Neural progenitor cell (in vitro differentiated cells): ENCODE measurements around the gene ZMYND8.

Experiments used
- EZH2 ChIP-seq: fragments of 200-600 bp; sonication (generic); IDR thresholded peaks from 2 replicates; pipeline ENCODE4 v1.6.1; 2017; ENCODE audit warnings: antibody characterized with exemption, mild to moderate bottlenecking, moderate library complexity
- EZH2phosphoT487 ChIP-seq: fragments of 200-600 bp; sonication (generic); IDR thresholded peaks from 2 replicates; pipeline ENCODE4 v1.6.1; 2017; ENCODE audit warnings: antibody characterized with exemption
- TF ChIP-seq, protein P1 (sequence below): fragments of 200-600 bp; sonication (generic); IDR thresholded peaks from 2 replicates; pipeline ENCODE4 v1.5.1; 2017; ENCODE audit warnings: antibody characterized with exemption, mild to moderate bottlenecking

DNA sequence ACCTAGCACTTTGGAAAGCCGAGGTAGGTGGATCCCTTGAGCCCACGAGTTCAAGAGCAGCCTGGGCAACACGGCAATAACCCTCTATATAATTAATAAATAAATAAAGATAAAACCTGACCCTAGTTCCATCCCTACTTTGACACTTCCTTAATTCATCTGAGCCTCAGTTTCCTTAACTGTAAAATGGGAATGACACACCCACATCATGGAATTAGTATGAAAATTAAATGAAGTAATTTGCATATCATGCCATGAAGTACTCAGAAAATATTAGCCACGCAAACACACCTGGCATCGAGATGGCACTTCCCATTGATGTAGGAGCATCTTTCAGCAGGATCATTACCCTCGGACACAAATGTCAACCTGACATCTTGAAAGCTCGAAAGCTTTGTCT lies 19.1 kb downstream of the ZMYND8 start:
- TF ChIP-seq, protein P1, sequence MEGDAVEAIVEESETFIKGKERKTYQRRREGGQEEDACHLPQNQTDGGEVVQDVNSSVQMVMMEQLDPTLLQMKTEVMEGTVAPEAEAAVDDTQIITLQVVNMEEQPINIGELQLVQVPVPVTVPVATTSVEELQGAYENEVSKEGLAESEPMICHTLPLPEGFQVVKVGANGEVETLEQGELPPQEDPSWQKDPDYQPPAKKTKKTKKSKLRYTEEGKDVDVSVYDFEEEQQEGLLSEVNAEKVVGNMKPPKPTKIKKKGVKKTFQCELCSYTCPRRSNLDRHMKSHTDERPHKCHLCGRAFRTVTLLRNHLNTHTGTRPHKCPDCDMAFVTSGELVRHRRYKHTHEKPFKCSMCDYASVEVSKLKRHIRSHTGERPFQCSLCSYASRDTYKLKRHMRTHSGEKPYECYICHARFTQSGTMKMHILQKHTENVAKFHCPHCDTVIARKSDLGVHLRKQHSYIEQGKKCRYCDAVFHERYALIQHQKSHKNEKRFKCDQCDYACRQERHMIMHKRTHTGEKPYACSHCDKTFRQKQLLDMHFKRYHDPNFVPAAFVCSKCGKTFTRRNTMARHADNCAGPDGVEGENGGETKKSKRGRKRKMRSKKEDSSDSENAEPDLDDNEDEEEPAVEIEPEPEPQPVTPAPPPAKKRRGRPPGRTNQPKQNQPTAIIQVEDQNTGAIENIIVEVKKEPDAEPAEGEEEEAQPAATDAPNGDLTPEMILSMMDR: no peak
- TF ChIP-seq EZH2 (no peak), EZH2phosphoT487 (no peak)
